Activated T-cell treated with anti-CD3 and anti-CD28 coated beads, Interleukin-2, amount 50 U/mL, for 1 hour (primary cell): ENCODE measurements around the gene UBE2QL1.

Experiments
- DNase-seq: peaks from one replicate; pipeline ENCODE4 v3.0.0-alpha.2; 2020

UBE2QL1 gene

GRCh38 chr5:6456766-6457370 is 8.2 kb downstream of the UBE2QL1 start:
- DNase-seq: no peak

- no peak for DNase-seq
Measured at GRCh38 chr5:6457592-6457991, 8.9 kb downstream of the UBE2QL1 start.

GRCh38 chr5:6458833-6459232 is 10.2 kb downstream of the UBE2QL1 start:
- DNase-seq: no peak

- no peak for DNase-seq
Measured at GRCh38 chr5:6459896-6460295, 11.2 kb downstream of the UBE2QL1 start.

- DNase-seq: no peak
Measured at GRCh38 chr5:6461006-6461405, 12.3 kb downstream of the UBE2QL1 start.

GRCh38 chr5:6461793-6462650 is 13.4 kb downstream of the UBE2QL1 start:
- no peak for DNase-seq

- no peak for DNase-seq
Measured at GRCh38 chr5:6462671-6463070, 14.0 kb downstream of the UBE2QL1 start.

GRCh38 chr5:6464441-6464840 is 15.8 kb downstream of the UBE2QL1 start:
- DNase-seq: no peak

- no peak for DNase-seq
Measured at GRCh38 chr5:6465831-6466790, 17.5 kb downstream of the UBE2QL1 start.

- no peak for DNase-seq
Measured at GRCh38 chr5:6466975-6467567, 18.4 kb downstream of the UBE2QL1 start.

- no peak for DNase-seq
Measured at GRCh38 chr5:6467591-6467990, 18.9 kb downstream of the UBE2QL1 start.

GRCh38 chr5:6468104-6468503 is 19.4 kb downstream of the UBE2QL1 start:
- DNase-seq: no peak

GRCh38 chr5:6468870-6469269 is 20.2 kb downstream of the UBE2QL1 start:
- no peak for DNase-seq

- DNase-seq: no peak
Measured at GRCh38 chr5:6469836-6470235, 21.2 kb downstream of the UBE2QL1 start.

- no peak for DNase-seq
Measured at GRCh38 chr5:6470672-6471071, 22.0 kb downstream of the UBE2QL1 start.

GRCh38 chr5:6471252-6471651 is 22.6 kb downstream of the UBE2QL1 start:
- DNase-seq: no peak

- DNase-seq: no peak
Measured at GRCh38 chr5:6472792-6473191, 24.1 kb downstream of the UBE2QL1 start.

GRCh38 chr5:6473284-6473683 is 24.6 kb downstream of the UBE2QL1 start:
- DNase-seq: no peak

- no peak for DNase-seq
Measured at GRCh38 chr5:6475626-6476312, 27.1 kb downstream of the UBE2QL1 start.

- no peak for DNase-seq
Measured at GRCh38 chr5:6476313-6476661, 27.6 kb downstream of the UBE2QL1 start.

- no peak for DNase-seq
Measured at GRCh38 chr5:6478793-6479192, 30.1 kb downstream of the UBE2QL1 start.
